ENCODE measurements around the gene IER3.
"Not testable (repeated sequence)": the region's sequence is repeated elsewhere in the genome, so short reads cannot be mapped to it uniquely, and the experiment has no call there.

Gene IER3

DNA sequence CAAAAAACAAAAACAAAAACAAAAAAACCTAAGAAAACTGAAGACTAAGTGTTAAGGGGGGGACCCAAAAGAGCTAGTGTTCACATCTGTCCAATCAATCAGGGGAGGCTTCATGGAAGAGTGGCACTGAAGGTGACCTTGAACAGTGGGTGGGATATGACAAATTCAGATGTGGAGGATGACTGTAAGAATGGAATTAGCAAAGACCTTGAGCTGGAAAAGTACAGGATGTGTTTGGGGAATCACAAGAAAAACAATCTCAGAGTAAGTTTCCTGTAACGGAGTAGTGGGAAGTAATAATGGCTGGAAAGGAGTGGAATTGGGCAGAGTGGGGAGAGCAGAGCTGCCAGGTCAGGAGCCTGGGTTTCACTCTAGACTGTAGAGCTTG lies 2.9 kb upstream of the IER3 start:
- DNase-seq = no peak

DNA sequence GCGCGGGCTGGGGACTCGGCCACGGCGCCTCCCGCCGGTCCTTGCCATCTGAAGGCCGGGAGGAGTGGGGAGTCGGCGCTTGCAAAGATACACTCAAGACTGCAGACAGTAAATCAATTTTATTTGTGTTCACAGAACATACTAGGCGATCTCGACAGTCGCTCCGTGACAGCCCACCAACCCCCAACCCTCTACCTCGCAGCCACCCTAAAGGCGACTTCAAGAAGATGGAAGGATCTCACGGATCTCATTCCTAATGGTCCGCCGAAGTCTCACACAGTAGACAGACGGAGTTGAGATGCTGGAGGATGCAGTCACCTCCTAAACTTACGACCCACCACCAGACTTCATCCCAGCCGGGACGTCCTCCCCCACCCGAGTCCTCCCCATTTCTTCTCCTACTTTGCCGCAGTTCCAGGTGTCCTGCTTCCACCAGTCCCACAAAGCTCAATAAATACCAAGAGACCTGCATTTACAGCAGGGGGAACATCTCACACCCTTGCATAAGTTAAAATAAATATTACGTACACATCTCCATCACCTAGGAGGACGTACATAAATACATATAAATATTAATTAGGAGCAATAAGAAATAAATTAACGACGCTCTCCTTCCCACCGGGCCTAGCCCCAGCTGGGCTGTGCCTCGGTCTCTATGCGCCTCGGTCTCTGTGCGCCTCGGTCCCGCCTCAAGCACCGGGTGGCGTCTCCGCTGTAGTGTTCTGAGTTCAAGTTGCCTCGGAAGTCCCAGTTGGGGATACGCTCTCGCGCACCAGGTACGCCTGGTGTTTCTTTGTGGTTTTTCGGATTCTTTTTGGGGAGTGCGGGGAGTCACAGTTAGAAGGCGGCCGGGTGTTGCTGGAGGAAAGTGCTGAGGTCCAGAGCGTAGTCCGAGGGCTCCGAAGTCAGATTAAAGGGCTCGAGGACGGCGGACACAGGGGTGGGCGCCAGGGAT lies 971 bp downstream of the IER3 start:
- no peak for DNase-seq

DNA sequence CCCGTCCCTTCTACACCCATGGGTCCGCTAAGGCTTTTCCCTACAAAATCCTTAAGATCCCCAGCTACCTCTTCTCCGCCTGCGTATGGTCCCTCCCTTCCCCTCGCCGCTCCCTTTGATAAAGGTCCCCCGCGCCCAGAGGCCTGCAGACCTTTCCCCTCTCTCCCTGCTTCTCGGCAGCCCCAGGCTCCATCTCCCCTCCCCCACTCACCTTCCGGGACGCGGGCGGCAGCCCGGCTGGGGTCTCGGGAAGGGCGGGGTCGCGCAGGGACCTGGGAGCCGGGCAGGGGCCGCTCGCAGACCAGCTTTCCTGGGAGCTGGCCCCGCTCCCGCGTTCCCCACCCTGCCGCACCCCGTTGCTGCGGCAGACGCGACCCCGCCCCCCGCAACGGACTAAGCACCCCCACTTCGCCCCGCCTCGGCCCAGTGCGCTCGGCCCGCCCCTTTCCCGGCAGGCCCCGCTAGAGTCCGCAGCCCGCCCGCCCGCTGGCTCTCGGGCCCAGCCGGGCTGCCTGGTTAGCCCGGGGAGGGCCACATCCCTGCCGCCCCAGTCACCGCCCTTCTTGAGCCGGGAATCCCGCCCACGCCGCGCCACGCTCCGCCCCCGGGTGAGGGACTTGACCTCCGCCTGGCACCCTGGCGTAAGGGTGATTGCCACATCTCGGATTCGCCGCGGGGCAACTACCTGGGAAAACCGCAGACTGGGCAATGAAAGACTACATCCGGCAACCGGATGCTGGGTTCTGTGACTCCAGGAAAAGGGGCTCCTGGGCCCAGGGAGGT lies 1.8 kb downstream of the IER3 start, which contains the start of gene FLOT1:
Gene FLOT1 (minus strand): TSS at position 372 of the 783 bp plus-strand sequence. CDS start 498 bp downstream, outside the sequence.
- peak; percentile 71 to 73 for DNase-seq

DNA sequence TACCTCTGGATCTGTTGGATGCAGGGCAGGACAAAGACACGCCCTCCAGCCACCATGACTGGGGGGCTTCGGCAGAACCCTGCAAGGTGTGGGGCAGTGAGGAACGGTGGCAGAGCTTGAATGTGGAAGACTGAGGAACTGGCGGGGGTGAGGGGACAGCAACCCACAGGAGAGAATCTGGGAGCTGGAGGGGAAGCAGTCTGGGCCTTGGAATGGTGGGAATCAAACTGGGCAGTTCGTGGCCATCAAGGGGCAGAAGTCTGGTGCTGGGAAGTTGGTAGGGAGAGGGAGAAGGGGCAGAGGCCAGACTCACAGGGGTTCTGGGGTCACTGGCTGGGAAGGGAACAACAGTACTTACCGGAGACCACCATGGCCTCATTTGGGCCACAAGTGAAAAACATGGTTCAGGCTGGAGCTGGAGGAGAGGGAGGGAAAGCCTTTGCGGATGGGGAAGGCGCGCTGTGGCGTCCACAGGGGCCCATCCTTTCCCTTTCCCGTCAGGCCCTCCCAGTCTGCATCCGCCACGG lies 2.5 kb downstream of the IER3 start:
- DNase-seq = no peak

DNA sequence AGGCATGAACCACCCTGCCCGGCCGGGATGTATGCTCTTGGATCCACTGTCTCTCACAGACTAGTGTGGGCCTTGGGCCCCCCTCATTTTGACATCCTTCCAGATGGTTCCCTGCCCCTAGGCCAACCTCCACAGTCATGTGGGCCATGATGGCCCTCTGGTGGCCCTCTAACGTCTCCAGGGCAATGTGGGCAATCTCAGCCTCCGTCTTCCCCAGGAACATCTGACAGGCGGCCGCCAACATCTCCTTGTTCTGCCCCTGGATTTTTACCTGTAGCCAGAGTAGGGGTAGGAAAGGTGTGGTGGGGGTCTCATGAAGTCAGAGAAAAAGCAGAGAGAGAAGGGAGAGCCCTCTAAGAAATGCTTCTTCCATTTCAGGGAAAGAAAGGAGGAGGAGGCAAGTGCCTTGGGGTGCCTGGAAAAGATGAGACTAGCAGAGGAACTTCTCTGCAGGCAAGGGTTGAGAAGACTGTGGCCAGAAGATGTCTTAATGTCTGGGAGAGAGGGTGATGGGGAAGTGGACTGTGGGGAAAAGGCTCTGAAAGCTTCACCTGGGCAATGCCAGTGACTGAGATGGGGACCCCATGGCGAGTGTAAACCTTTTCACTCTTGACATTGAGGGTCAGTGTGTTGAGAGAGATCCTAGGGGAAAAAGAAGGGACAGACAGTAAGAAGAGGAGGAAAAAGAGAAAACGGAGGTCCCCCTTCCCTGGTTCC lies 3.1 kb downstream of the IER3 start:
- no peak for DNase-seq

DNA sequence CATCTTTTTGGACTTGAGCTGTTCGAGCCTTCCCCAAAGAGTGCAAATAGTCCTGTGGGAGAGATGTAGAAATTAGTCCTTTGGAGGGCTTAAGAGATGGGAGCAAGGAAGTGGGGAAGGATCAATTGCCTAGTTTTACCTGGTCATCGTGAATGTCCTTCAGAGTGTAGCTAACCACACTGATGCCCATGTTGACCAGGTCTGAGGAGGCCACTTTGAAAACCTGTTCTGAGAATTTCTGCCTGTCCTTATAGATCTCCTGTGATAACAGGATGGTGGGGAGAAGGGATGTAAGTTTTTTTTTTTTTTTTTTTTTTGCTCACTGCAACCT lies 3.8 kb downstream of the IER3 start:
- DNase-seq = no peak

DNA sequence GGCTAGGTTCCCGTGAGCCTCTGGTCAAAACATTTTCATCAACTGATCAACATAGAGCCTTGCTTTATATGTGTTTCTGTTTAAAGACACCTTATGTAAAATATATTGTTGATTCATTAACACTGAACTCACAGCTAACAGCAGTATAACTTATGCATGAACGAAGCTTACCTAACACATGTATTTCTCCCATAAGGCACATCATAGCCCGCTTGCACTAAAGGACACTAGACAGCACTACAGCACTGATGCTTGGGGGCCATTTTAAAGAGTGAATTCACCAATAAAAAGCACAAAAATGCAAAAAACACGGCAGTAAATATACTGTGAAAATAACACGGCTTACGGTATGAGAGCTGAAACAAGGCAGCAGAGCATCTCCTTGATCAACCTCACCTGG lies 5.8 kb downstream of the IER3 start:
- DNase-seq = no peak

DNA sequence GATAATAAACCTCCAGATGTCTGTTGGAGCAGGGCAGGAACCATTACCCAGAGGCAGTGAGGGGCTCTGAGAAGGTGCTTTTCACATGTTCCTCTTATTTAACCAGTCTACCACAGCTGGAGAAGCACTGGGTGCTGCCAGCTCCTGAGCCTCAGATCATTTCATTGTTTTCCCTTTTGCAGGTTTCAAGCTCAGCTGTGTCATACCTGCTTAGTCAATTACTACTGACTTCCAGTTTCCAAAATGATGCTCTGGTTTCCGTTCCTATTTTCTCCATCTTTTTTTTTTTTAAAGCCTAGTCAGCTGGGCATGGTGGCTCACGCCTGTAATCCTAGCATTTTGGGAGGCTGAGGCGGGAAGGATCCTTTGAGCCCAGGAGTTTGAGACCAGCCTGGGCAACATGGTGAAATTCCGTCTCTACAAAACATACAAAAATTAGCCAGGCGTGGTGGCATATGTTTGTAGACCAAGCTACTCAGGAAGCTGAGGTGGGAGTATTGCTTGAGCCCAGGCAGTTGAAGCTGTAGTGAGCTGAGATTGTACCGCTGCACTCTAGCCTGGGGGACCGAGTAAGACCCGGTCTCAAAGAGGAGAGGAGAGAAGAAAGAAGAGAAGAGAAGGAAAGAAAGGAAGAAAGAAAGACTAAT lies 8.6 kb downstream of the IER3 start:
- DNase-seq = no peak

DNA sequence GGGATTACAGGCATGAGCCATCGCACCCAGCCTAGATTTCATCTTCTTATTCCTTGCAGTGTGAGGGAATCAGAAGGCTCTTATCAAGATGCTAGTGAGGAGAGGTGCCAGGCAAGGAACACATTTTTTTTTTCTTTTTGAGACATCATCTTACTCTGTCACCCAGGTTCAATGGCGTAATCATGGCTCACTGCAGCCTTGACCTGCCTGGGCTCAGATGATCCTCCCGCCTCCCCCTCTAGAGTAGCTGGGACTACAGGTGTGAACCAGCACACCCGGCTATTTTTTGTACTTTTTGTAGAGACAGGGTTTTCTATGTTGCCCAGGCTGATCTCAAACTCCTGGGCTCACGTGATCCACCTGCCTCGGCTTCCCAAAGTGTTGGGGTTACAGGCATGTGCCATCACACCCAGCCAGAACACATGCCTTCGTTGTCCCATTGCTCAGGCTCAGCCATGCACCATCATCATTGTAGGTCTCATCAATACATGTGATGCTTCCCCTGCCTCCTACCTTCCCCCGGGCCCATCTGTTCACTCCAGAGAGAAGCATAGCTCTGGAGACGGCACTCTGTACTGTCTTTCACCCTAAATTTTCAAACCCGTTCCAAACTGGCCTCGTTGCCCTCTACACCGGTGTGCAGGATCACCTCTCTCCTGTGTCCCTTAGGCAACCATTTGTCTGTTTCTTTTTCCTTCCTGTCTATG lies 12.0 kb downstream of the IER3 start:
- no peak for DNase-seq

DNA sequence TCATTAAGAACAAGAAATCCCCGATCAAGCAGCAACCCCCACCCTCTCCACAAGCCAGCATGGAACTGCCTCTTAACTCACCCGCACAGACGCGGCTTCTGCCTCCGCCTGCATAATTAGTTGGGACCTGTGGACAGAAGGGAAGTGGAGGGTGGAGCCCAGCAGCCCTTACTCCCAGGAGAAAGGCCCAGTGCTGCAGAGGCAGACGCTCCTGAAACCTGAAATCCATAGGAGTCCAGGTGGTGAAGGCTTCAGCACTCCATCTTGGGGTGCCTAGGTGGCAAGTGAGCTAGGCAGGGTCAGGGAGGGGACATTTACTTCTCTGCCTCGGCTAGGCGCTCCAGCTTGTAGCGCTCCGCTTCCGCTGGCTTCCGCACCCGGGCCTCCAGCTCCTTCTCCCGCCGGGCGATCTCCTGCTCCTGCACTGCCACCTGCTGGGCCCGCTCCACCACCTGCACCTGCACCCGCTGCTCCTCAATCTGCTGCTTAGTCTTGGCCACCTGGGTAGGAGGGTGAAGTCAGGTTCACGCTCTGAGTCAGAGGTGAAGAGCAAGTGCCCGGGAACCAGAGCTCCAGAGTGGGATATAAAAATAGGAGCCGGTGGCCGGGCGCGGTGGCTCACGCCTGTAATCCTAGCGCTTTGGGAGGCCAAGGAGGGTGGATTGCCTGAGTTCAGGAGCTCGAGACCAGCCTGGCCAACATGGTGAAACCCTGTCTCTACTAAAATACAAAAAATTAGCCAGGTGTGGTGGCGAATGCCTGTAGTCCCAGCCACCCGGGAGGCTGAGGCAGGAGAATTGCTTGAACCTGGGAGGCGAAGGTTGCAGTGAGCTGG lies 13.5 kb downstream of the IER3 start:
- DNase-seq = no peak

DNA sequence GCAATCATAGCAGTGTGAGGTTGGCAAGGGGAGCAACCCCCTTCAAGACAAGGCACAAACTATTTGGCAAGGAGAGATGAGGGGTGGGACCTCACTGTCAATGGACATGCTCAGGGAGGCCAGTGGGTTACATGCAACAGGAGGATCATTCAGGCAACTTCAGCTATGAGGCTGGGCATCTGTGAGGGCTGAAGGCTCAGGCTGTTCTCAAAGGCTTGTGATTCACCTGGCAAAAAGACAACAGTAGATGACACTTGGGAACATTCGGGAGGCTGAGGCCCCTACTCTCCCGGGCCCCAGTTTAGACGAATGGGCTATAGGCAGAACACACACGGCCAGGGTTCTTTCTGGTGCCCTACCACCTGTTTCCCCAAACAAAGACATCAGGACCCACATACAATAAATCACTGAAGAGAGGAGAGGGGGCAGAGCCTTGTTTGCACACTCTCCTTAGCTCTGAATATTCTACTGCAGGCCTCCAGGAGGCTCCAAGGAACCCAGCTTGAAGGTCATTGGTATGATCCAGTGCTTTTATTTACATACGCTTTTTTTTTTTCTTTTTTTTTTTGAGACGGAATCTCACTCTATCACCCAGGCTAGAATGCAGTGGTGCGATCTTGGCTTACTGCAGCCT lies 16.3 kb downstream of the IER3 start:
- no peak for DNase-seq

DNA sequence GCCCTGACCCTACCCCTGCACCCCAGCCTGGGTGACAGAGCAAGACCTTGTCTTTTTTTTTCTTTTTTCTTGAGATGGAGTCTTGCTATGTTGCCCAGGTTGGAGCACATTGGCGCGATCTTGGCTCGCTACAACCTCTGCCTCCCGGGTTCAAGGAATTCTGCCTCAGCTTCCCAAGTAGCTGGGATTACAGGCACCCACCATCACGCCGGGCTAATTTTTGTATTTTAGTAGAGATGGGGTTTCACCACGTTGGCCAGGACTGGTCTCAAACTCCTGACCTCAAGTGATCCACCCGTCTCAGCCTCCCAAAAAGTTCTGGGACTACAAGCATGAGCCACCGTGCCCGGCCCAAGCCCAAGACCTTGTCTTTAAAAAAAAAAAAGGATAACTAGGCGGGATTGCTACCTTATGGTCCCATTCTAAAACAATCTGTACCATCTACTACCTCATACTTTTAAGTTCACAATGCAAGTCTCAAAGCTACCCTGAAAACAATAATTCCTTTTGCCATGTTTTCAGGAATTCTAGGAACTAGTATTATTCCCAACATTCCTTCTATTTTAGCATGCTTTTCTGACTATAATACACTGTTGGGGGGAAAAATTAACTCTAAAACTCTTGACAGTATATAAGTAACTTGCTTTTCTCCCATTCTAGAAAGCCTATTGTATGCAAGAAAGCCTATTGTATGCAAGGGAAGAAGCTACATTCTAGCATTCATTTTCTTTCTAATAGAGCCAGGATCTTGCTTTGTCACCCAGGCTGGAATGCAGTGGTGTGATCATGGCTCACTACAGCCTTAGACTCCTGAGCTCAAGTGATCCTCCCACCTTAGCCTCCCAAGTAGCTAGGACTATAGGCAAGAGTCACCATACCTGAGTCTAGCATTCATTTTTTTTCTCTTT lies 17.6 kb downstream of the IER3 start:
- no peak for DNase-seq

DNA sequence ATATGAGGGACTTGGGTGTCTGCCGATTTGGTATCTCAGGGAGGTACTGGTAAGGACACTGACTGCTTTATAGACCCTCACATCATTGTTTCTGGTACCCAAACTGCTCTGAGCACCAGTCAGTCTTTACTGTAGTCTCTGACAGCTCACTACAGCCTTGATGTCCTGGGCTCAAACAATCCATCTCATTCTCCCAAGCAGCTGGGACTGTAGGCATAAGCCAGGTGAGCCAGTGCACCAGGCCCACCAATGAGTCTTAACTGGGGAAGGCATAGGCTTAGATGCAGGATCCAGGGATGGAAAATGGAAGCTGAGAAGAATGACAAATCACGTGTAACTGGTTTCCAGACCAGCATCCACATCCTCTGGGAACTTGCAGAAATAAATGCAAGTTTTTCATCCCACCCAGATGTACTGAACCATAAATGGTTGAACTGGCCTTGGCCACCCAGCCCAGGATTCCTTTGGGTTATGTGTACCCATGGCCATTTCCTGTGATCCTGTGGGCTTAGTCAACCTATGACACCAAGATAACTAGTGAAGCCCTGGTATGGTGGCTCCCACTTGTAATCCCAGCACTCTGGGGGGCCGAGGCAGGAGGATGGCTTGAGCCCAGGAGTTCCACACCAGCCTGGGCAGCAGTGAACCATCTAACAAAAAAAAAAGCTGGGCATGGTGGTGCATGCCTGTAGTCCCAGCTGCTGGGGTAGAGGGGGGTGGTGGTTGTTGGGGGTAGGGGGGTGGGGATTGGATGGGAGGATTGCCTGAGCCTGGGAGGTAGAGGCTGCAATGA lies 18.4 kb downstream of the IER3 start:
- DNase-seq = no peak

DNA sequence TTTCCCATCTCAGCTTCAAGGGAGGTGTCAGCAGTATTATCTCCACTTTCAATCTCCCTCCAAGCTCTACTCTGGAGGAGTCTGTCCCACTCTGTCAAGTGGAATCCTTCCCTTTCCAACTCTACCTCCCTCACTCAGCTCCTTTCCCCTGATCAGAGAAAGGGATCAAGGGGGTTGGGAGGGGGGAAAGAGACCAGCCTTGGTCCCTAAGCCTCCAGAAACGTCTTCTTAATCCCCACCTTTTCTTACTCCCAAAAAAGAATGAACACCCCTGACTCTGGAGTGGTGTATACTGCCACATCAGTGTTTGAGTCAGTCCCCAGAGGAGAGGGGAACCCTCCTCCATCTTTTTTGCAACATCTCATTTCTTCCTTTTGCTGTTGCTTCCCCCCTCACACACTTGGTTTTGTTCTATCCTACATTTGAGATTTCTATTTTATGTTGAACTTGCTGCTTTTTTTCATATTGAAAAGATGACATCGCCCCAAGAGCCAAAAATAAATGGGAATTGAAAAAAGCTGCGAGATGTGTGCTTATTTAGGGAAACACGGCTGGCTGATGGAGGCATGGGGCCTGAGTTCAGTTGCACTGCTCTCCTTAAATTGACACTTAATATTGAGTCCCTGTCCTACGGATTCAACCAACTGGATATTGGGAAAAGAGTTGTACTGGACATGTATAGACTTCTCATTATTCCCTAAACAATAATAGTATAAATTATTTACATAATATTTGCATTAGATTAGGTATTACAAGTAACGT lies 19.3 kb downstream of the IER3 start:
- no peak for DNase-seq

DNA sequence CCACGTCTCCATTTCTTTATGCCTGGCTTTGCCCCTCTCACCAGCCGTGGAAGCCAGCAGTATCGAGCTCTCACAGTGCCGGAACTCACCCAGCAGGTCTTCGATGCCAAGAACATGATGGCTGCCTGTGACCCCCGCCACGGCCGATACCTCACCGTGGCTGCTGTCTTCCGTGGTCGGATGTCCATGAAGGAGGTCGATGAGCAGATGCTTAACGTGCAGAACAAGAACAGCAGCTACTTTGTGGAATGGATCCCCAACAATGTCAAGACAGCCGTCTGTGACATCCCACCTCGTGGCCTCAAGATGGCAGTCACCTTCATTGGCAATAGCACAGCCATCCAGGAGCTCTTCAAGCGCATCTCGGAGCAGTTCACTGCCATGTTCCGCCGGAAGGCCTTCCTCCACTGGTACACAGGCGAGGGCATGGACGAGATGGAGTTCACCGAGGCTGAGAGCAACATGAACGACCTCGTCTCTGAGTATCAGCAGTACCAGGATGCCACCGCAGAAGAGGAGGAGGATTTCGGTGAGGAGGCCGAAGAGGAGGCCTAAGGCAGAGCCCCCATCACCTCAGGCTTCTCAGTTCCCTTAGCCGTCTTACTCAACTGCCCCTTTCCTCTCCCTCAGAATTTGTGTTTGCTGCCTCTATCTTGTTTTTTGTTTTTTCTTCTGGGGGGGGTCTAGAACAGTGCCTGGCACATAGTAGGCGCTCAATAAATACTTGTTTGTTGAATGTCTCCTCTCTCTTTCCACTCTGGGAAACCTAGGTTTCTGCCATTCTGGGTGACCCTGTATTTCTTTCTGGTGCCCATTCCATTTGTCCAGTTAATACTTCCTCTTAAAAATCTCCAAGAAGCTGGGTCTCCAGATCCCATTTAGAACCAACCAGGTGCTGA lies 20.3 kb downstream of the IER3 start:
- DNase-seq = not testable (repeated sequence)

DNA sequence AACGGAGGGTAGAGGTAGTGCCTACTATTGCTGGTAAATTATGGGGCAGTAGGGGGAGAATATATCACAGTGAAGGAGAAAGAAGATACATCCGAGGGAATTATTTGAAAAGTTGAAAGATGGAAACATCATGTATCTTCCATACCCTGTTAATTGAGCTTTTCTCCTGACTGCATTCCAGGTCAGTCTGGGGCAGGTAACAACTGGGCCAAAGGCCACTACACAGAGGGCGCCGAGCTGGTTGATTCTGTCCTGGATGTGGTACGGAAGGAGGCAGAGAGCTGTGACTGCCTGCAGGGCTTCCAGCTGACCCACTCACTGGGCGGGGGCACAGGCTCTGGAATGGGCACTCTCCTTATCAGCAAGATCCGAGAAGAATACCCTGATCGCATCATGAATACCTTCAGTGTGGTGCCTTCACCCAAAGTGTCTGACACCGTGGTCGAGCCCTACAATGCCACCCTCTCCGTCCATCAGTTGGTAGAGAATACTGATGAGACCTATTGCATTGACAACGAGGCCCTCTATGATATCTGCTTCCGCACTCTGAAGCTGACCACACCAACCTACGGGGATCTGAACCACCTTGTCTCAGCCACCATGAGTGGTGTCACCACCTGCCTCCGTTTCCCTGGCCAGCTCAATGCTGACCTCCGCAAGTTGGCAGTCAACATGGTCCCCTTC lies 21.0 kb downstream of the IER3 start:
- not testable (repeated sequence) for DNase-seq
